GM23338 (cell line): ENCODE data around the gene NPAS3. TPM values are rescaled to one million over a fixed set of nuclear protein-coding genes. Genes with fewer than 3 reads are reported as not detected.
A peak's percentile ranks its signal among the peaks of the same experiment; 100 is the strongest.

ENCODE experiments used
- ATAC-seq: fragments of 200-7000 bp; cut with Tn5 transposase; 3 replicates; pipeline ENCODE4 v1.9.1; 2020
- DNase-seq: peaks from one replicate; pipeline ENCODE4 v3.0.0-alpha.2; 2015; ENCODE audit warnings: low spot score
- H2AFZ ChIP-seq: fragments of 200-600 bp; sonication (generic); 2 replicates; pipeline ENCODE4 v1.8.0; 2016; ENCODE audit warnings: antibody characterized with exemption, mild to moderate bottlenecking, moderate library complexity
- H3F3A ChIP-seq: fragments of 200-600 bp; sonication (generic); replicated peaks from 2 replicates; pipeline ENCODE4 v1.8.0; 2017; ENCODE audit warnings: antibody characterized with exemption, mixed run types, low read depth
- H3K27ac ChIP-seq: fragments of 200-600 bp; sonication (generic); 2 replicates; pipeline ENCODE4 v1.6.1; 2016; ENCODE audit warnings: low read depth
- H3K27me3 ChIP-seq: fragments of 200-600 bp; sonication (generic); 2 replicates; pipeline ENCODE4 v1.8.0; 2016; ENCODE audit warnings: mild to moderate bottlenecking, mixed run types, moderate library complexity; ENCODE audit not compliant: insufficient read depth
- H3K36me3 ChIP-seq: fragments of 200-600 bp; sonication (generic); 2 replicates; pipeline ENCODE4 v1.8.0; 2016; ENCODE audit warnings: mild to moderate bottlenecking; ENCODE audit not compliant: insufficient read depth
- H3K4me1 ChIP-seq: fragments of 200-600 bp; sonication (generic); 2 replicates; pipeline ENCODE4 v1.8.0; 2016; ENCODE audit warnings: mild to moderate bottlenecking, moderate library complexity; ENCODE audit not compliant: insufficient read depth
- H3K4me2 ChIP-seq: fragments of 200-600 bp; sonication (generic); 2 replicates; pipeline ENCODE4 v1.7.1; 2017; ENCODE audit warnings: mixed run types
- H3K4me3 ChIP-seq: fragments of 200-600 bp; sonication (generic); 2 replicates; pipeline ENCODE4 v1.6.1; 2016; ENCODE audit warnings: mixed run types
- H3K79me2 ChIP-seq: fragments of 200-600 bp; sonication (generic); replicated peaks from 2 replicates; pipeline ENCODE4 v1.8.0; 2017; ENCODE audit warnings: mild to moderate bottlenecking; ENCODE audit not compliant: insufficient read depth
- H3K9me2 ChIP-seq: fragments of 200-600 bp; sonication (generic); 2 replicates; pipeline ENCODE4 v1.8.0; 2017; ENCODE audit not compliant: insufficient read depth
- H4K20me1 ChIP-seq: fragments of 200-600 bp; sonication (generic); replicated peaks from 2 replicates; pipeline ENCODE4 v1.8.0; 2017; ENCODE audit warnings: mild to moderate bottlenecking; ENCODE audit not compliant: insufficient read depth
- H3K27ac Mint-ChIP-seq: 2 replicates; pipeline ENCODE4 v1.8.0; 2020; ENCODE audit warnings: inconsistent platforms, mild to moderate bottlenecking, moderate library complexity, mixed read lengths
- H3K27me3 Mint-ChIP-seq: 3 replicates; pipeline ENCODE4 v1.8.0; 2022; ENCODE audit warnings: low read depth, mild to moderate bottlenecking, moderate library complexity, mixed read lengths, inconsistent platforms; ENCODE audit not compliant: insufficient read depth, poor library complexity
- H3K36me3 Mint-ChIP-seq: 3 replicates; pipeline ENCODE4 v1.8.0; 2021; ENCODE audit warnings: low read depth, mild to moderate bottlenecking, inconsistent platforms, moderate library complexity, mixed read lengths
- H3K4me1 Mint-ChIP-seq: 3 replicates; pipeline ENCODE4 v1.8.0; 2020; ENCODE audit warnings: mild to moderate bottlenecking, inconsistent platforms, mixed read lengths
- H3K4me3 Mint-ChIP-seq: 3 replicates; pipeline ENCODE4 v1.8.0; 2021; ENCODE audit warnings: moderate library complexity, mild to moderate bottlenecking, inconsistent platforms, mixed read lengths
- H3K9me3 Mint-ChIP-seq: 3 replicates; pipeline ENCODE4 v1.8.0; 2020; ENCODE audit warnings: moderate library complexity, mild to moderate bottlenecking, inconsistent platforms, mixed read lengths
- CREB1 ChIP-seq: fragments of 250-450 bp; sonication (Bioruptor Pico); IDR thresholded peaks from 2 replicates; pipeline ENCODE4 v1.5.0; 2020; ENCODE audit warnings: low read depth, mild to moderate bottlenecking, moderate library complexity
- CTCF ChIP-seq, 2 experiments: fragments of 200-600 bp in 1 of 2; sonication (generic) in 1 of 2; conservative IDR thresholded peaks; 2 replicates each; pipeline versions ENCODE4 v1.5.1 to v1.6.1; 2016 to 2017; ENCODE audit warnings: antibody characterized with exemption in 2 of 2, low read depth in 2 of 2, mild to moderate bottlenecking in 2 of 2, moderate library complexity in 1 of 2
- EZH2 ChIP-seq: fragments of 200-600 bp; sonication (generic); IDR thresholded peaks from one replicate; pipeline ENCODE4 v1.8.0; 2017; ENCODE audit warnings: antibody characterized with exemption, mild to moderate bottlenecking, low read depth; ENCODE audit not compliant: unreplicated experiment
- EZH2phosphoT487 ChIP-seq: fragments of 200-600 bp; sonication (generic); IDR thresholded peaks from one replicate; pipeline ENCODE4 v1.8.1; 2018; ENCODE audit warnings: antibody characterized with exemption; ENCODE audit not compliant: unreplicated experiment
- JUNB ChIP-seq: IDR thresholded peaks from one replicate; pipeline ENCODE4 v1.6.1; 2016; ENCODE audit warnings: antibody characterized with exemption; ENCODE audit not compliant: unreplicated experiment
- NANOG ChIP-seq: IDR thresholded peaks from 2 replicates; pipeline ENCODE4 v1.6.1; 2016; ENCODE audit warnings: antibody characterized with exemption, borderline replicate concordance
- POLR2AphosphoS5 ChIP-seq: IDR thresholded peaks from 2 replicates; pipeline ENCODE4 v1.6.1; 2016; ENCODE audit warnings: antibody characterized with exemption, low read depth
- STAT1 ChIP-seq: IDR thresholded peaks from one replicate; pipeline ENCODE4 v1.6.1; 2016; ENCODE audit warnings: antibody characterized with exemption; ENCODE audit not compliant: unreplicated experiment
- ZNF114 ChIP-seq: fragments of 250-450 bp; sonication (Bioruptor Pico); IDR thresholded peaks from 2 replicates; pipeline ENCODE4 v1.5.0; 2020; ENCODE audit warnings: mild to moderate bottlenecking, moderate library complexity
- ZNF331 ChIP-seq: fragments of 250-450 bp; sonication (Bioruptor Pico); IDR thresholded peaks from 2 replicates; pipeline ENCODE4 v1.5.0; 2020; ENCODE audit warnings: low read depth, mild to moderate bottlenecking, moderate library complexity
- polyA plus RNA-seq: library from polyadenylated mRNA; unstranded; fragments of >200 nt; fragmentation: Nextera tagmentation; extraction: Ambion mirVana; gene quantifications from 2 replicates; pipeline ENCODE4 v1.2.1, GENCODE V29; 2016
- total RNA-seq: library from RNA; depleted of rRNA; stranded (reverse); fragments of >200 nt; shearing (Covaris generic); gene quantifications from 2 replicates; pipeline ENCODE4 v1.2.3, GENCODE V29; 2014
- TF ChIP-seq, protein P1 (sequence below): IDR thresholded peaks from 2 replicates; pipeline ENCODE4 v1.6.1; 2016; ENCODE audit warnings: antibody characterized with exemption
- TF ChIP-seq, protein P2 (sequence below): IDR thresholded peaks from one replicate; pipeline ENCODE4 v1.6.1; 2018; ENCODE audit warnings: antibody characterized with exemption; ENCODE audit not compliant: unreplicated experiment
- TF ChIP-seq, protein P3 (sequence below): fragments of 250-450 bp; sonication (Bioruptor Pico); IDR thresholded peaks from 2 replicates; pipeline ENCODE4 v1.5.0; 2020; ENCODE audit warnings: mild to moderate bottlenecking, moderate library complexity

NPAS3 gene
- total and polyA plus RNA-seq, 2 experiments from 2014 or later = 0.17 to 0.19 TPM

GRCh38 chr14:33467971-33468370 is 529.3 kb downstream of the NPAS3 start:
- no peaks in the 10 kb centered on the region for H3K36me3 Mint-ChIP-seq
- DNase-seq = no peak
- Histone ChIP-seq H3K4me2 (no peak overlapping the region), H3F3A (no peaks in the 10 kb centered on the region), H4K20me1 (no peaks in the 10 kb centered on the region), H3K4me3 (no peak overlapping the region), H3K4me1 (no peaks in the 10 kb centered on the region), H3K36me3 (no peaks in the 10 kb centered on the region), H3K79me2 (no peaks in the 10 kb centered on the region), H3K9me2 (no peaks in the 10 kb centered on the region), H2AFZ (peak overlapping the region; percentile 72; the same call in 1 of the 2 replicates), H3K27me3 (no peaks in the 10 kb centered on the region), H3K27ac (no peak overlapping the region)
- peaks cover 17% of the 10 kb centered on the region for H3K4me1 Mint-ChIP-seq
- TF ChIP-seq STAT1 (no peak), EZH2 (no peak), POLR2AphosphoS5 (no peak), ZNF114 (no peak), CTCF (conservative IDR thresholded peaks at IDR 0.05; ENCODE audit: low read depth in 2 of 2) (no peak), JUNB (no peak), CREB1 (CRISPR knock-in tag) (no peak), ZNF331 (CRISPR knock-in tag) (no peak), NANOG (no peak), EZH2phosphoT487 (no peak)
- TF ChIP-seq, protein P1, sequence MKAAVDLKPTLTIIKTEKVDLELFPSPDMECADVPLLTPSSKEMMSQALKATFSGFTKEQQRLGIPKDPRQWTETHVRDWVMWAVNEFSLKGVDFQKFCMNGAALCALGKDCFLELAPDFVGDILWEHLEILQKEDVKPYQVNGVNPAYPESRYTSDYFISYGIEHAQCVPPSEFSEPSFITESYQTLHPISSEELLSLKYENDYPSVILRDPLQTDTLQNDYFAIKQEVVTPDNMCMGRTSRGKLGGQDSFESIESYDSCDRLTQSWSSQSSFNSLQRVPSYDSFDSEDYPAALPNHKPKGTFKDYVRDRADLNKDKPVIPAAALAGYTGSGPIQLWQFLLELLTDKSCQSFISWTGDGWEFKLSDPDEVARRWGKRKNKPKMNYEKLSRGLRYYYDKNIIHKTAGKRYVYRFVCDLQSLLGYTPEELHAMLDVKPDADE = no peak
- TF ChIP-seq, protein P2, sequence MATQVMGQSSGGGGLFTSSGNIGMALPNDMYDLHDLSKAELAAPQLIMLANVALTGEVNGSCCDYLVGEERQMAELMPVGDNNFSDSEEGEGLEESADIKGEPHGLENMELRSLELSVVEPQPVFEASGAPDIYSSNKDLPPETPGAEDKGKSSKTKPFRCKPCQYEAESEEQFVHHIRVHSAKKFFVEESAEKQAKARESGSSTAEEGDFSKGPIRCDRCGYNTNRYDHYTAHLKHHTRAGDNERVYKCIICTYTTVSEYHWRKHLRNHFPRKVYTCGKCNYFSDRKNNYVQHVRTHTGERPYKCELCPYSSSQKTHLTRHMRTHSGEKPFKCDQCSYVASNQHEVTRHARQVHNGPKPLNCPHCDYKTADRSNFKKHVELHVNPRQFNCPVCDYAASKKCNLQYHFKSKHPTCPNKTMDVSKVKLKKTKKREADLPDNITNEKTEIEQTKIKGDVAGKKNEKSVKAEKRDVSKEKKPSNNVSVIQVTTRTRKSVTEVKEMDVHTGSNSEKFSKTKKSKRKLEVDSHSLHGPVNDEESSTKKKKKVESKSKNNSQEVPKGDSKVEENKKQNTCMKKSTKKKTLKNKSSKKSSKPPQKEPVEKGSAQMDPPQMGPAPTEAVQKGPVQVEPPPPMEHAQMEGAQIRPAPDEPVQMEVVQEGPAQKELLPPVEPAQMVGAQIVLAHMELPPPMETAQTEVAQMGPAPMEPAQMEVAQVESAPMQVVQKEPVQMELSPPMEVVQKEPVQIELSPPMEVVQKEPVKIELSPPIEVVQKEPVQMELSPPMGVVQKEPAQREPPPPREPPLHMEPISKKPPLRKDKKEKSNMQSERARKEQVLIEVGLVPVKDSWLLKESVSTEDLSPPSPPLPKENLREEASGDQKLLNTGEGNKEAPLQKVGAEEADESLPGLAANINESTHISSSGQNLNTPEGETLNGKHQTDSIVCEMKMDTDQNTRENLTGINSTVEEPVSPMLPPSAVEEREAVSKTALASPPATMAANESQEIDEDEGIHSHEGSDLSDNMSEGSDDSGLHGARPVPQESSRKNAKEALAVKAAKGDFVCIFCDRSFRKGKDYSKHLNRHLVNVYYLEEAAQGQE = no peak
- TF ChIP-seq, protein P3, sequence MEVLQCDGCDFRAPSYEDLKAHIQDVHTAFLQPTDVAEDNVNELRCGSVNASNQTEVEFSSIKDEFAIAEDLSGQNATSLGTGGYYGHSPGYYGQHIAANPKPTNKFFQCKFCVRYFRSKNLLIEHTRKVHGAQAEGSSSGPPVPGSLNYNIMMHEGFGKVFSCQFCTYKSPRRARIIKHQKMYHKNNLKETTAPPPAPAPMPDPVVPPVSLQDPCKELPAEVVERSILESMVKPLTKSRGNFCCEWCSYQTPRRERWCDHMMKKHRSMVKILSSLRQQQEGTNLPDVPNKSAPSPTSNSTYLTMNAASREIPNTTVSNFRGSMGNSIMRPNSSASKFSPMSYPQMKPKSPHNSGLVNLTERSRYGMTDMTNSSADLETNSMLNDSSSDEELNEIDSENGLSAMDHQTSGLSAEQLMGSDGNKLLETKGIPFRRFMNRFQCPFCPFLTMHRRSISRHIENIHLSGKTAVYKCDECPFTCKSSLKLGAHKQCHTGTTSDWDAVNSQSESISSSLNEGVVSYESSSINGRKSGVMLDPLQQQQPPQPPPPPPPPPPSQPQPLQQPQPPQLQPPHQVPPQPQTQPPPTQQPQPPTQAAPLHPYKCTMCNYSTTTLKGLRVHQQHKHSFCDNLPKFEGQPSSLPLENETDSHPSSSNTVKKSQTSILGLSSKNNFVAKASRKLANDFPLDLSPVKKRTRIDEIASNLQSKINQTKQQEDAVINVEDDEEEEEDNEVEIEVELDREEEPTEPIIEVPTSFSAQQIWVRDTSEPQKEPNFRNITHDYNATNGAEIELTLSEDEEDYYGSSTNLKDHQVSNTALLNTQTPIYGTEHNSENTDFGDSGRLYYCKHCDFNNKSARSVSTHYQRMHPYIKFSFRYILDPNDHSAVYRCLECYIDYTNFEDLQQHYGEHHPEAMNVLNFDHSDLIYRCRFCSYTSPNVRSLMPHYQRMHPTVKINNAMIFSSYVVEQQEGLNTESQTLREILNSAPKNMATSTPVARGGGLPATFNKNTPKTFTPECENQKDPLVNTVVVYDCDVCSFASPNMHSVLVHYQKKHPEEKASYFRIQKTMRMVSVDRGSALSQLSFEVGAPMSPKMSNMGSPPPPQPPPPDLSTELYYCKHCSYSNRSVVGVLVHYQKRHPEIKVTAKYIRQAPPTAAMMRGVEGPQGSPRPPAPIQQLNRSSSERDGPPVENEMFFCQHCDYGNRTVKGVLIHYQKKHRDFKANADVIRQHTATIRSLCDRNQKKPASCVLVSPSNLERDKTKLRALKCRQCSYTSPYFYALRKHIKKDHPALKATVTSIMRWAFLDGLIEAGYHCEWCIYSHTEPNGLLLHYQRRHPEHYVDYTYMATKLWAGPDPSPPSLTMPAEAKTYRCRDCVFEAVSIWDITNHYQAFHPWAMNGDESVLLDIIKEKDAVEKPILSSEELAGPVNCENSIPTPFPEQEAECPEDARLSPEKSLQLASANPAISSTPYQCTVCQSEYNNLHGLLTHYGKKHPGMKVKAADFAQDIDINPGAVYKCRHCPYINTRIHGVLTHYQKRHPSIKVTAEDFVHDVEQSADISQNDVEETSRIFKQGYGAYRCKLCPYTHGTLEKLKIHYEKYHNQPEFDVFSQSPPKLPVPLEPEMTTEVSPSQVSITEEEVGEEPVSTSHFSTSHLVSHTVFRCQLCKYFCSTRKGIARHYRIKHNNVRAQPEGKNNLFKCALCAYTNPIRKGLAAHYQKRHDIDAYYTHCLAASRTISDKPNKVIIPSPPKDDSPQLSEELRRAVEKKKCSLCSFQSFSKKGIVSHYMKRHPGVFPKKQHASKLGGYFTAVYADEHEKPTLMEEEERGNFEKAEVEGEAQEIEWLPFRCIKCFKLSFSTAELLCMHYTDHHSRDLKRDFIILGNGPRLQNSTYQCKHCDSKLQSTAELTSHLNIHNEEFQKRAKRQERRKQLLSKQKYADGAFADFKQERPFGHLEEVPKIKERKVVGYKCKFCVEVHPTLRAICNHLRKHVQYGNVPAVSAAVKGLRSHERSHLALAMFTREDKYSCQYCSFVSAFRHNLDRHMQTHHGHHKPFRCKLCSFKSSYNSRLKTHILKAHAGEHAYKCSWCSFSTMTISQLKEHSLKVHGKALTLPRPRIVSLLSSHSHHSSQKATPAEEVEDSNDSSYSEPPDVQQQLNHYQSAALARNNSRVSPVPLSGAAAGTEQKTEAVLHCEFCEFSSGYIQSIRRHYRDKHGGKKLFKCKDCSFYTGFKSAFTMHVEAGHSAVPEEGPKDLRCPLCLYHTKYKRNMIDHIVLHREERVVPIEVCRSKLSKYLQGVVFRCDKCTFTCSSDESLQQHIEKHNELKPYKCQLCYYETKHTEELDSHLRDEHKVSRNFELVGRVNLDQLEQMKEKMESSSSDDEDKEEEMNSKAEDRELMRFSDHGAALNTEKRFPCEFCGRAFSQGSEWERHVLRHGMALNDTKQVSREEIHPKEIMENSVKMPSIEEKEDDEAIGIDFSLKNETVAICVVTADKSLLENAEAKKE (CRISPR knock-in tag) = no peak
- no peaks in the 10 kb centered on the region for H3K9me3 Mint-ChIP-seq
- no peak for ATAC-seq
- no peak overlapping the region for H3K4me3 Mint-ChIP-seq
- no peak overlapping the region for H3K27ac Mint-ChIP-seq
- no peaks in the 10 kb centered on the region for H3K27me3 Mint-ChIP-seq
